K562 (cell line): ENCODE measurements around the gene DNAH1. TPM values are rescaled to one million over a fixed set of nuclear protein-coding genes. Genes with fewer than 3 reads are reported as not detected.

Source experiments
- SMARCC2 ChIP-seq: fragments of 450-650 bp; IDR thresholded peaks from 2 replicates; pipeline ENCODE4 v1.6.1; 2017; ENCODE audit warnings: antibody characterized with exemption, moderate library complexity, mild to moderate bottlenecking, low read depth
- U2AF1 ChIP-seq: fragments of 200-400 bp; formaldehyde crosslinking; optimal IDR thresholded peaks from 2 replicates; pipeline ENCODE3; 2017; ENCODE audit warnings: mild to moderate bottlenecking, low read depth, low read length, moderate library complexity
- polyA plus RNA-seq, 8 experiments: library from polyadenylated mRNA; depleted of rRNA in 4 of 8; stranded (reverse) in 5 of 8; unstranded in 3 of 8; fragments of >200 nt; fragmentation: Nextera tagmentation in 2 of 8; fragmentation: Illumina TruSeq in 1 of 8; extraction: Ambion mirVana in 2 of 8; extraction: Trizol in 1 of 8; gene quantifications; 2 replicates each; pipeline versions ENCODE4 v1.2.1 to v1.2.3, GENCODE V29; 2011 to 2014; ENCODE audit warnings: inconsistent platforms in 1 of 8, missing spikeins in 1 of 8
- total RNA-seq, 7 experiments: library from RNA; depleted of rRNA in 6 of 7; stranded (reverse); fragments of >200 nt in 6 of 7; fragmentation: Illumina TruSeq in 2 of 7; extraction: Trizol in 2 of 7; gene quantifications; 2 replicates each; pipeline versions ENCODE4 v1.2.1 to v1.2.3, GENCODE V29; 2011 to 2021; ENCODE audit warnings: low replicate concordance in 1 of 7
- TF ChIP-seq, protein P1 (sequence below), 2 experiments: fragments of 450-650 bp; formaldehyde crosslinking in 1 of 2; IDR thresholded peaks; 2 replicates each; pipeline versions ENCODE4 v1.4.0 to v1.6.1; 2014 to 2020; ENCODE audit warnings: mild to moderate bottlenecking in 2 of 2, borderline replicate concordance in 1 of 2, low read depth in 1 of 2

Gene DNAH1
- total and polyA plus RNA-seq, 9 of the 15 experiments (the other 6 are each of a cell fraction or from before 2014, with no cell fraction given) = 0.04 to 0.84 (median 0.50) TPM

- TF ChIP-seq, protein P1, sequence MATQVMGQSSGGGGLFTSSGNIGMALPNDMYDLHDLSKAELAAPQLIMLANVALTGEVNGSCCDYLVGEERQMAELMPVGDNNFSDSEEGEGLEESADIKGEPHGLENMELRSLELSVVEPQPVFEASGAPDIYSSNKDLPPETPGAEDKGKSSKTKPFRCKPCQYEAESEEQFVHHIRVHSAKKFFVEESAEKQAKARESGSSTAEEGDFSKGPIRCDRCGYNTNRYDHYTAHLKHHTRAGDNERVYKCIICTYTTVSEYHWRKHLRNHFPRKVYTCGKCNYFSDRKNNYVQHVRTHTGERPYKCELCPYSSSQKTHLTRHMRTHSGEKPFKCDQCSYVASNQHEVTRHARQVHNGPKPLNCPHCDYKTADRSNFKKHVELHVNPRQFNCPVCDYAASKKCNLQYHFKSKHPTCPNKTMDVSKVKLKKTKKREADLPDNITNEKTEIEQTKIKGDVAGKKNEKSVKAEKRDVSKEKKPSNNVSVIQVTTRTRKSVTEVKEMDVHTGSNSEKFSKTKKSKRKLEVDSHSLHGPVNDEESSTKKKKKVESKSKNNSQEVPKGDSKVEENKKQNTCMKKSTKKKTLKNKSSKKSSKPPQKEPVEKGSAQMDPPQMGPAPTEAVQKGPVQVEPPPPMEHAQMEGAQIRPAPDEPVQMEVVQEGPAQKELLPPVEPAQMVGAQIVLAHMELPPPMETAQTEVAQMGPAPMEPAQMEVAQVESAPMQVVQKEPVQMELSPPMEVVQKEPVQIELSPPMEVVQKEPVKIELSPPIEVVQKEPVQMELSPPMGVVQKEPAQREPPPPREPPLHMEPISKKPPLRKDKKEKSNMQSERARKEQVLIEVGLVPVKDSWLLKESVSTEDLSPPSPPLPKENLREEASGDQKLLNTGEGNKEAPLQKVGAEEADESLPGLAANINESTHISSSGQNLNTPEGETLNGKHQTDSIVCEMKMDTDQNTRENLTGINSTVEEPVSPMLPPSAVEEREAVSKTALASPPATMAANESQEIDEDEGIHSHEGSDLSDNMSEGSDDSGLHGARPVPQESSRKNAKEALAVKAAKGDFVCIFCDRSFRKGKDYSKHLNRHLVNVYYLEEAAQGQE (IDR thresholded peaks at IDR 0.05; ENCODE audit: borderline replicate concordance) = no peak
- TF ChIP-seq, protein P1 (CRISPR knock-in tag; IDR thresholded peaks at IDR 0.05; ENCODE audit: low read depth) = no peak
- TF ChIP-seq U2AF1 (no peak), SMARCC2 (no peak)
Observed at GRCh38 chr3:52441091-52441771, 125.1 kb downstream of the DNAH1 start (continued).
